Esophagus squamous epithelium (tissue), 4 donors: Measurements from ENCODE around the gene MSH6.

Experiments
- POLR2A ChIP-seq, 4 donors: fragments of 450-650 bp; IDR thresholded peaks; one replicate each; pipeline ENCODE4 v1.6.1; 2017; ENCODE audit warnings: antibody characterized with exemption in 4 of 4, mild to moderate bottlenecking in 4 of 4, moderate library complexity in 3 of 4
- TF ChIP-seq, protein P1 (sequence below), 6 experiments: fragments of 450-650 bp in 4 of 6; fragments of 200-600 bp in 2 of 6; sonication (generic) in 2 of 6; IDR thresholded peaks; one replicate each; pipeline ENCODE4 v1.5.1; 2016 to 2019; ENCODE audit warnings: antibody characterized with exemption in 6 of 6, mild to moderate bottlenecking in 4 of 6, moderate library complexity in 4 of 6

GRCh38 chr2:47844162-47844561 lies 61.2 kb downstream of the MSH6 start:
- TF ChIP-seq, protein P1, sequence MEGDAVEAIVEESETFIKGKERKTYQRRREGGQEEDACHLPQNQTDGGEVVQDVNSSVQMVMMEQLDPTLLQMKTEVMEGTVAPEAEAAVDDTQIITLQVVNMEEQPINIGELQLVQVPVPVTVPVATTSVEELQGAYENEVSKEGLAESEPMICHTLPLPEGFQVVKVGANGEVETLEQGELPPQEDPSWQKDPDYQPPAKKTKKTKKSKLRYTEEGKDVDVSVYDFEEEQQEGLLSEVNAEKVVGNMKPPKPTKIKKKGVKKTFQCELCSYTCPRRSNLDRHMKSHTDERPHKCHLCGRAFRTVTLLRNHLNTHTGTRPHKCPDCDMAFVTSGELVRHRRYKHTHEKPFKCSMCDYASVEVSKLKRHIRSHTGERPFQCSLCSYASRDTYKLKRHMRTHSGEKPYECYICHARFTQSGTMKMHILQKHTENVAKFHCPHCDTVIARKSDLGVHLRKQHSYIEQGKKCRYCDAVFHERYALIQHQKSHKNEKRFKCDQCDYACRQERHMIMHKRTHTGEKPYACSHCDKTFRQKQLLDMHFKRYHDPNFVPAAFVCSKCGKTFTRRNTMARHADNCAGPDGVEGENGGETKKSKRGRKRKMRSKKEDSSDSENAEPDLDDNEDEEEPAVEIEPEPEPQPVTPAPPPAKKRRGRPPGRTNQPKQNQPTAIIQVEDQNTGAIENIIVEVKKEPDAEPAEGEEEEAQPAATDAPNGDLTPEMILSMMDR (IDR thresholded peaks at IDR 0.05), result no peak
- no peak for TF ChIP-seq POLR2A (IDR thresholded peaks at IDR 0.05)
